Activated T-helper 9 cell treated with anti-CD3 and anti-CD28 coated beads, Interleukin-2, amount 50 U/mL, for 16 hours (primary cell): ENCODE data around the gene OVCA2.

ENCODE experiments used
- DNase-seq: peaks from one replicate; pipeline ENCODE4 v3.0.0-alpha.2; 2020; ENCODE audit warnings: low read depth

The OVCA2 gene

GRCh38 chr17:2065949-2066400, 24.2 kb downstream of the OVCA2 start:
- no peak for DNase-seq

GRCh38 chr17:2067048-2067561, 25.3 kb downstream of the OVCA2 start:
- DNase-seq: no peak

GRCh38 chr17:2067608-2068024, 25.8 kb downstream of the OVCA2 start:
- no peak for DNase-seq

- DNase-seq: no peak
Measured at GRCh38 chr17:2068031-2068518, 26.3 kb downstream of the OVCA2 start.

- DNase-seq: no peak
Measured at GRCh38 chr17:2068519-2069051, 26.8 kb downstream of the OVCA2 start.

- peak; percentile 49 for DNase-seq
Measured at GRCh38 chr17:2070241-2071023, 28.6 kb downstream of the OVCA2 start.

GRCh38 chr17:2071024-2071385, 29.2 kb downstream of the OVCA2 start:
- no peak for DNase-seq

GRCh38 chr17:2071455-2072281, 29.8 kb downstream of the OVCA2 start:
- DNase-seq: no peak

GRCh38 chr17:2074919-2075318, 33.1 kb downstream of the OVCA2 start:
- DNase-seq: no peak

- no peak for DNase-seq
Measured at GRCh38 chr17:2075336-2076086, 33.7 kb downstream of the OVCA2 start.

- DNase-seq: no peak
Measured at GRCh38 chr17:2076087-2076984, 34.5 kb downstream of the OVCA2 start.

GRCh38 chr17:2077040-2077439, 35.2 kb downstream of the OVCA2 start:
- DNase-seq: no peak

GRCh38 chr17:2081564-2081963, 39.7 kb downstream of the OVCA2 start:
- DNase-seq: no peak

GRCh38 chr17:2082003-2082781, 40.4 kb downstream of the OVCA2 start:
- DNase-seq: no peak

- DNase-seq: no peak
Measured at GRCh38 chr17:2083613-2084035, 41.8 kb downstream of the OVCA2 start.

GRCh38 chr17:2084036-2084765, 42.4 kb downstream of the OVCA2 start:
- DNase-seq: no peak

GRCh38 chr17:2084766-2085647, 43.2 kb downstream of the OVCA2 start:
- DNase-seq: no peak

GRCh38 chr17:2085648-2085949, 43.8 kb downstream of the OVCA2 start:
- no peak for DNase-seq
